Measurements from ENCODE around the gene GAB2. TPM values are rescaled to one million over a fixed set of nuclear protein-coding genes. Genes with fewer than 3 reads are reported as not detected.
A peak's percentile ranks its signal among the peaks of the same experiment; 100 is the strongest.
"Not testable (repeated sequence)": the region's sequence is repeated elsewhere in the genome, so short reads cannot be mapped to it uniquely, and the experiment has no call there.

GAB2 gene
- total RNA-seq, 1 donor from 2014 or later, result 14.9 TPM

DNA sequence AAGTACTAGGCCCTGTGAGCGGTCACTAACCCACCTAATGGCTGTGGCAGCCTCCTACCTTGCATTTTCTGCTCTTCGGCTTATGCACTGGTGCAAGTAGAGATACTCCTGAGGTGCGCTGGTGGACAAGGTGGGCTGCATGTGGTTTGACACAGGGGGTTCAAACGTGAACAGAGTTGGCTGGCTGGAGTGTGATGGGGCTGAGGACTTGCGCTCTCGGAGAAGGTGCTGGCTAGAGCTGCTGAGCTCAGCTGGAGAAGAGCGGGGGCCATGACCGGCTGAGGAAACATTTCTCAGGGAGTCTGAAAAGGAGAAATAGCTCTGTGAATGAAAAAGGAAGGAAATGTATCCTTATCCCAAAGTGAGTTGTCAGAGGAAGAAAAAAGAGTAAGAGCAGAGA, 167.5 kb downstream of the GAB2 start:
- intact Hi-C loops (cut with DNase I), result no loop called here
- no peak for ATAC-seq (ENCODE audit: poor library complexity)
- no peak for DNase-seq

DNA sequence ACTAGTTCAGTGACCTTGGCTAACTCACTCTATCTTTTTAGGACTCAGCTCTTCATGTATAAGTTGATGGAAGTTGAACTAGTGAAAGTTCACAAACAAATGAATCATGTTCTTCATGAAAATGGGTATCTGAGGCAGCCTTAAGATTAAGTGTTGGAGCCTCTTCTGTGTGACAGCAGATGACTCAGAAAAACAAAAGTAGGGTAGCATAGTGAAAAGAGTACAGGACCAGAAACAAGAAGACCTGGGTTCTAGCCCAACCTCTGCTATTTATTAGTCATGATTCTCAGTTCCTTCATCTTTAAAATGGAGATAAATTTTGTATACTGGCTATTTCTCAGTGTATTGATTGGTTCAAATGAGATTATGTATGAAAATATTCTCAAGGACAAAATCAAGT, 168.7 kb downstream of the GAB2 start:
- DNase-seq (no peak), ATAC-seq (ENCODE audit: poor library complexity) (no peak)
- intact Hi-C loops (cut with DNase I), result no loop called here

DNA sequence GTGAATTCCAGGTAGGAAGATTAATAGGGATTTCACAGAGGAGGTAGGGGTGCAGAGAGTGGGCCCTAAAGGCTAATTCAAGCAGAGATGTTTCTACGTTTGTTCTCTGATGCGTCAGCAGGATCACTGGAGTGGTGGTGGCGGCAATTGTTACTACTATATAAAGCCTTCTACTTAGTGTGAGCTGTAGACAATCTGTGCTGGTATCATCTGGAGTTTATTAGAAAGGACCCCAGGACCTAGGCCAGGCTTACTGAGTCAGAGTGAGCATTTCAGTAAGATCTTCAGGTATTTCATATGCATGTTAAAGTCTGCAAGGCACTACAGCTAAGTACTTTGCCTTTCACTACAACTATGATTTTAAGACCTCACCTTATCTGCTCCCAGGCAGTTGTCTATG, 169.4 kb downstream of the GAB2 start:
- intact Hi-C loops (cut with DNase I), result no loop called here
- ATAC-seq (ENCODE audit: poor library complexity) (no peak), DNase-seq (no peak)

DNA sequence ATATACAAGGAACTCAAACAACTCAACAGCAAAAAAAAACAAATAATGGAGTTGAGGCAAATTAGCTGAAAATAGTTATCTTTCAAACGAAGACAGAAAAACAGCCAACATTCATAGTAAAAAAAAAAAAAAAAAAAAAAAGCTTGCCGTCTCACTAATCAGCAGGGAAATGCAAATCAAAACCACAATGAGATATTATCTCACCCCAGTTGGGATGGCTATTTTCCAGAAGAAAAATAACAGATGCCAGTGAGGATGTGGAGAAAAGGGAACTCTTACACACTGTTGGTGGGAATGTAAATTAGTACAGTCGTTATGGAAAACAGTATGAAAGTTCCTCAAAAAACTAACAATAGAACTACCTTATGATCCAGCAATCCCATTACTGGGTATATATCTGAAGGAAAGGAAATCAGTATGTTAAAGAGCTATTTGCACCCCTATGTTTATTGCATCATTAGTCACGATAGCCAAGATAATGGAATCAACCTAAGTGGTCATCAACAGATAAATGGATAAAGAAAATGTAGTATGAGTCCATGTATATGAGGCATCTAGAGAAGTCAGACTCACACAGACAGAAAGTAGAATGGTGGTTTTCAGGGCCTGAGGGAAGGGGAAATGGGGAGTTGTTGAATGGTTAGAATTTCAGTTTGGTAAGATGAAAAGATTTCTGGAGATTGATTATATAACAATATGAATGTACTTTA, 172.9 kb downstream of the GAB2 start:
- DNase-seq (no peak), ATAC-seq (ENCODE audit: poor library complexity) (no peak)
- intact Hi-C loops (cut with DNase I), result no loop called here

DNA sequence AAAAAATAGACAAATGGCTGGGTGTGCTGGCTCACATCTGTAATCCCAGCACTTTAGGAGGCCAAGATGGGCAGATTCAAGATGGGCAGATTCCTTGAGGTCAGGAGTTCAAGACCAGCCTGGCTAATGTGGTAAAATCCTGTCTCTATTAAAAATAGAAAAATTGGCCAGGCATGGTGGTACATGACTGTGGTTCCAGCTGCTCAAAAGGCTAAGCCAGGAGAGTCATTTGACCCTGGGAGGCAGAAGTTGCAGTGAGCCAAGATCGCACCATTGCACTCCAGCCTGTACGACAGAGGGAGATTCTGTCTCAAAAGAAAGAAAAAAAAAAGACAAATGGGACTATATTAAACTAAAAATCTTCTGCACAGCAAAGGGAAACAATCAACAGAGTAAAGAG, 173.5 kb downstream of the GAB2 start:
- DNase-seq (no peak), ATAC-seq (ENCODE audit: poor library complexity) (no peak)
- intact Hi-C loops (cut with DNase I), result no loop called here

DNA sequence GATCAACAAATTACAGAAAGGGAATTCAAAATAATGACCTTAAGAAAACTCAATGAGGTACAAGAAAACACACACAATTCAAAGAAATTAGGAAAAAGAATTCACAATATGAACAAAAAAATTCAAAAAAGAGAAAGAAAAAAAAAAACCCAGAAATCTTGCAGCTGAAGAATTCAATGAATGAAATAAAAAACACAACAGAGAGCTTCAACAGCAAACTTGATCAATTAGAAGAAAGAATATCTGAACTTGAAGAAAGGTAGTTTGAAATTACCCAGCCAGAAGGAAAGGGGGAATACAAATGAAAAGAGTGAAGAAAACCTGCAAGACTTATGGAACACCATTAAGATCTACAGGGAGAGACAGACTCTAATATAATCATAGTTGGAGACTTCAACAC, 176.1 kb downstream of the GAB2 start:
- DNase-seq (no peak), ATAC-seq (ENCODE audit: poor library complexity) (no peak)
- intact Hi-C loops (cut with DNase I), result no loop called here

DNA sequence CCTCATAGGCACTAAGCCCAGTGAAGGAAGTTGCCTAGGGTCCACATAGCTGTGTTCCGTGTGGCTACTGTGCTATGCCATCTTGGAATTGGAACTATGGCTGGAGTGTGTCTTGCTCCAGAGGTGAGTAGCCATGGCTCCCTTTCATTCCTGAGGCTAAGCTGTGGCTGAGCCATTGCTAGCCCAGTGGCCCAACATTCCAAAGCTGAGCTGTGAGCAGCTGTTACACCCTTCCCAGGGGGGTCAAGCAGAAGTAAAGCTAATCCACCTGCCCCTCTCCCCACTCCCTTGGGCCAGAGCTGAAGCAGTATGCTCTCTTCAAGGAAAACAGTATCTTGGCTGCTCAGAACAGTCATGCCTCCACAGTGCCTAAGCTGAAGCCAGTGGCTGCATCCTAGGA, 177.8 kb downstream of the GAB2 start:
- no peak for ATAC-seq (ENCODE audit: poor library complexity)
- intact Hi-C loops (cut with DNase I), result no loop called here
- no peak for DNase-seq

DNA sequence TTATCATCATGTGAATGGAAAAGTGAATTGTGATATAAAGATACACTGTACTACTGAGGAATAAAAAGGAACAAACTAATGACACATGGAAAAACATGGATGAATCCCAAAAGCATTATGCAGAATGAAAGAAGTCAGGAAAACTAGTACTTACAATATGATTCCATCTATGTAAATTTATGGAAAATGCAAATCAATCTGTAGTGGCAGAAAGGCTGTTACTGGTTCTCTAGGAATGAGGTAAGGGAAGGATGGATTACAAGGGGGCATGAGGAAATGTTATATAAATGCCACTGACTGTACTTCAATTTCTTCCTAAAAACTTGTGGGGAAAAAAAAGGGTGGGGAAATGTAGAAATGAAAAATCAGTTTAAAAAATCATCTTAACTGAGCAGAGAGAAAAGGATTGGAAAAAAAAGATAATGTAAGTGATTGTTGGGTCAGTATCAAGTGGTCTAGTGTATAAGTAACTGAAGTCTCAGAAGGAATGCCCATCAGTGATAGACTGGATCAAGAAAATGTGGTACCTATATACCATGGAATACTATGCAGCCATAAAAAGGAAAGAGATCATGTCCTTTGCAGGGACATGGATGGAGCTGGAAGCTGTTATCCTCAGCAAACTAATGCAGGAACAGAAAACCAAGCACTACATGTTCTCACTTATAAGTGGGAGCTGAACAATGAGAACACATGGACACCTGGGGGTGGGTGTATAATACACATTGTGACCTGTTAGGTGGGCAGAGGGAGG, 180.2 kb downstream of the GAB2 start:
- ATAC-seq (ENCODE audit: poor library complexity), result no peak
- DNase-seq, result no peak
- intact Hi-C loops (cut with DNase I), result no loop called here

DNA sequence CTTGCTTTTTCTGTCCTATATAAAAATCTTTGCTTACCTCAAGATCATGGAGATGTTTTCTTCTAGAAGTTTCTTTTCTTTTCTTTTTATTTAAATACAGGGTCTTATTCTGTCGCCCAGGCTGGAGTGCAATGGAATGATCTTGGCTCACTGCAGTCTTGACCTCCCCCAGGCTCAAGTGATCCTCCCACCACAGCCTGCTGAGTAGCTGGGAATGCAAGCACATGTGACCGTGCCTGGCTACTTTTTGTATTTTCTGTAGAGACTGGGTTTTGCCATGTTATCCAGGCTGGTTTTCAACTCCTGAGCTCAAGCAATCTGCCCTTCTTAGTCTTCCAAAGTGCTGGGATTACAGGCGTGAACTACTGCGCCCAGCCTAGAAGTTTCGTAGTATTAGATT, 183.6 kb downstream of the GAB2 start:
- no peak for DNase-seq
- no peak for ATAC-seq (ENCODE audit: poor library complexity)
- intact Hi-C loops (cut with DNase I), result no loop called here

DNA sequence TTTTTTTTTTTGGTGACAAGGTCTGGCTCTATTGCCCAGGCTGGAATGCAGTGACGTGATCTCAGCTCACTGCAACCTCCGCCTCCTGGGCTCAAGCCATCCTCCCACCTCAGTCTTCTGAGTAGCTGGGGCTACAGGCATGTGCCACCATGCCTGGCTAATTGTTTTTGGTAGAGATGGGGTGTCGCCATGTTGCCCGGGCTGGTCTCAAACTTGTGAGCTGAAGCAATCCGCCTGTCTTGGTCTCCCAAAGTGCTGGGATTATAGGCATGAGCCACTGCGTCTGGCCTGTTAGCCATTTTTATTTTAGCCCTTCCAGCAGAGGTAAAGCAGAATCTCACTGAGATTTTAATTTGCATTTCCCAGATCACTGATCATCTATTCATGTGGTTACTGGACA, 184.6 kb downstream of the GAB2 start:
- not testable (repeated sequence) for ATAC-seq (ENCODE audit: poor library complexity)

DNA sequence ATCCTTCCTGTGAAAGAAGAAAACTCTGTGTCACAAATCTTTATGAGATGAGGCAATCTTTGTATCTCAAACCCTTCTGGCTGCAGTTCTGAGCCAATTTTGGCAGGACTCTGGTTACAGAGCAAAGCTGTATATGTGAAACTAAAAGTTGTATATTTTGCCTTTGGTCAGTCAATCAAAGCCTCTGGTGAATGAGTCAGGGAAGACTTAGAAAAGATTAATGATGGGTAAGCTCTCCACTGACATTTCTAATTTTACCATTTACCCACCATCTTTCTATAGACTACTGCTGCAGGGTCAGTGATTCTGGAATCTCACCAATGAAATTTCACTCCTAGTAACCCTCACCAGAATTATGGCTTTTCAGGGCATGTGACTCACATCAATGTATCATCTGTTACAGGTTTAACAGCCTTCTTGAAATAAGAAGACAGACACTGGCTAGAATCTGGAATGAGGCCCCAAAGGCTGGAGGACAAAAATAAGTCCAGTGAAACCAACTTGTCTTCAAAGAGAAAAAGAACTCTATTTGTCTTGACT, 185.6 kb downstream of the GAB2 start:
- ATAC-seq (ENCODE audit: poor library complexity) (peak; percentile 7), DNase-seq (no peak)
- intact Hi-C loops (cut with DNase I), result no loop called here

More for the DNA sequence above, 184.6 kb downstream of the GAB2 start:
- intact Hi-C loops (cut with DNase I); DNase-seq: not testable (repeated sequence)

DNA sequence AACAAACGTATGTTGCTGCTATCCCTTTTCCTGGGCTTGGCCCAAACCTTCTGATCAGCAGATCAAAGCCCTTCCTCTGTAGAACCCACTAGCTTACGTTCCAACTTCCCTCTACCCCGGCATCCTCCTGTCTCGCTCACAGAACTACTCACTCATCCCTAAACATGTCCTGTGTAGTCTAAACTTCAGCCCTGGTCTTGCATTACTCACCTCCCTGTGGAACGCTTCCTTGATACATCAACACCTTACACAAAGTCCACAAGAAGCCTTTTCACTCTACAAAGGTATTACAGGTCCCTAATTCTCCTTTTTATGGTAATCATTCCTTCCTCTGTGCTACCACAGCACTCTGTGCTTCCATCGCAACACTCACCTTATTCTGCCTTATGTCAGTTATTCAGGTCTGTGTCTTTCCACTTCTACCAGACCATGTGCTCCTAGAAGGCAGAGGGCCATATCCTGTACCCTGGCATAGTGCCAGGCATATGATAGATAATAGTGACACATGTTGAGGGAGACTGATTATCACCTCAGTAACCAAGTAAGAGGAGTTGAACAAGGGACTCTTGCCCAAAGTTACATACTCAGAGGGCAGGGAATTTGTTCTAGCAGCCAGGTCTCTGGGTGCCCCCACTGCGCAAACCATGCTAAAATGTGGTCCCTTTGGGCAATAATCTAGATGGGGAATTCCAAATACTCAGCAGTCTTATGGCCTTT, 187.3 kb downstream of the GAB2 start:
- ATAC-seq (ENCODE audit: poor library complexity), result peak; percentile 89
- DNase-seq, result no peak
- intact Hi-C loops (cut with DNase I), result no loop called here

DNA sequence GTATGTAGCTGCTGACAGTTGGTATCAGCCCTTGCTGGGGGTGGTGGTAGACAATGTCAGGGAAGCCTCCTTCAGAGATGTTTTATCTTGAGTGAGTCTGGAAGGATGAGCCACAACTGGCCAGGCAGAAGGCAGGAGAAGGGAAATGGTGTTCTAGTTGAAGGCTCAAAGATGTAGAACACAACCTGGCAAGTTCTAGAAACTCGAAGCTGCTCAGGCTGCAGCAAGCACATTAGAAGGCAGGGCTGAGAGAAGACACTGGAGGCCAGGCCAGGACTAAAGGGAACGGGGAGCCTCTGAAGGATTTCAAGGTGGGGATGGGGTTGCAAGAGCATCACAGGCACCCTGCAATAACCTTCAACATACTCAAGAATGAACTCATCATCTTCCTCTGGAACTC, 188.5 kb downstream of the GAB2 start:
- DNase-seq, result no peak
- intact Hi-C loops (cut with DNase I), result loop anchor here (2.0 to 5.0 kb wide), 2 partner anchors 188 to 336 kb away; partner anchors contain the start of gene GAB2

DNA sequence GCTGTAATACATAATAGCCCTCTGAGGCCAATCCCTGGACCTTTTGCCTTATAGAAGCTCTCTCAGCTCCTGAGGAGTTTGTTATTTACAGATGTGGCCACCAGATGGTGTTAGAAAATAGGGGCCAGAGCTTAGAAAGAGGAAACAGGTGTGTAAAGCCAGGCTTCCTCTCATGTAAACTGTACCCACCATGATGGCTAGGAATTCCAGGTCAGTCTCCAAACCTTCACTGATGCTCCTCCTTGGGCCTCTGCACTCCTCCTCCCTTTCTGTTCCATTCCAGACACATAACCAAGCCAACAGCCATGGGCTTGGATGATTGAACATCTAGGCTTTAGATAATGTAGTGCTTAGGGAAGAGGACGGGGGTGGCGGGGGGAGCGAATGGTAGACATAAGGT, 189.2 kb downstream of the GAB2 start:
- intact Hi-C loops (cut with DNase I), result loop anchor here (2.0 to 5.0 kb wide), 2 partner anchors 189 to 336 kb away; partner anchors contain the start of gene GAB2
- DNase-seq (no peak), ATAC-seq (ENCODE audit: poor library complexity) (peak; percentile 69)

More for the DNA sequence above, 188.5 kb downstream of the GAB2 start:
- ATAC-seq (ENCODE audit: poor library complexity), result no peak

DNA sequence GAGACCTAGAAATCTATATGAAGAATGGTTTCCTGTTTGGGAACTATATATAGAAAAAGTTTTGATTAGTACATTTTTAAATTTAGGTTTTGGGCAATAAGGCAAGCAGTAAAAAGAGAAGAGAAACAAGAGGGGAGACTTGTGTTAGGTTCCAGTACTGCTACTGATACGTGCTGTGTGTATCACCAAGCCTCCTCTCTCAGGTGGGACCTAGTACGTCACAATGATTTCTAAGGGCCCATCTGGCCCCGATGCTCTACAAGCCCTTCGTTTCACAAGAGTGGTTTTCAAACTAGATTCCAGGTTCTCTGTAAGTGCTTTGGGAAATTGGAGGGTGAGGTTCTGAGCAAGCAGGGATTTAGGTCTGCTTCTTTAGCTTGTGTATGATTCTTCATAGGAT, 189.7 kb downstream of the GAB2 start:
- no peak for DNase-seq
- no peak for ATAC-seq (ENCODE audit: poor library complexity)

DNA sequence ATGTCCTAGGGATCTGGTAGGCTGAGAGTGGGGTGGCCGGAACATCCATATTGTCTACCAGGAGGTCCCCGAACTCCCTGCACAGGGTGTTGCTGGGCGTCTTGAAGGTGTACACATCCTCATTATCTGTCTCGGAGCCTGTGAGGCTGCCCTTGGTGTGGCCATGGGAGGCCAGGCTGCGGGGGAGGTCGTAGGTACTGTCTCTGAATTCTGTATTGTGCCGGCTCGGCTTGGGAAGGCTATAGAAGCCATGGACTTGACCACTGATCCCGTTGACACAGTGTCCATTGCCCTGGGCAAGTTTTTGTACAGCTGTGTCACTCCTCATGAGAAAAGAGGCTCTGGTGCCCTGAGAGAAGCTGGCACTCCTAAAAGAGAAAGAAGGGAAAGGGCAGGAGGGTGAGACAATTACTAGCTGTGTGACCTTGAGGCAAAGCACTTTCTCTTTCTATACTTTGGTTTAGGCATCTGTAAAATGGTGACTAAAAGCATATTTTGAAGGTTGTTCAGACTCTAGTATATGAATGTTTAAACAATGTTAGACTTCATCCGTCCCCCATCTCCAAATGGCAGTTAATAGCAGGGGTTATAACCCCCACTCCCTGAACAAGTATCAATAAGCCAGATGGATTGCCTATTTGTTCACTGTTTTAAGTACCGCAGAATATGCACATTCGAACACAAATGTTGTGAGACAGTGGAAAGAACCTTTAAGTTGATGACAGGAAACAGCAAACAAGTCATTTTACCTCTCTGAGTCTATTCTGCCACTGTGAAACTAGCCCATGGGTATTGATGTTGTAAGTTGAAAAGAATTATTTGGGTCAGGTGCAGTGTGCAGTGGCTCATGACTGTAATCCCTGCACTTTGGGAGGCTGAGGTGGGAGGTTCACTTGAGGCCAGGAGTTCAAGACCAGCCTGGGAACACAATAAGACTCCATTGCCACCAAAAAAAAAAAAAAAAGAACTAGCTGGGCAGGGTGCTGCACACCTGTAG, 190.6 kb downstream of the GAB2 start:
- intact Hi-C loops (cut with DNase I), result loop anchor here (5.0 kb wide), 1 partner anchor 190 kb away; the partner anchor contains the start of gene GAB2

More for the DNA sequence above, 189.7 kb downstream of the GAB2 start:
- intact Hi-C loops (cut with DNase I), result loop anchor here (2.0 to 5.0 kb wide), 2 partner anchors 189 to 337 kb away; partner anchors contain the start of gene GAB2

DNA sequence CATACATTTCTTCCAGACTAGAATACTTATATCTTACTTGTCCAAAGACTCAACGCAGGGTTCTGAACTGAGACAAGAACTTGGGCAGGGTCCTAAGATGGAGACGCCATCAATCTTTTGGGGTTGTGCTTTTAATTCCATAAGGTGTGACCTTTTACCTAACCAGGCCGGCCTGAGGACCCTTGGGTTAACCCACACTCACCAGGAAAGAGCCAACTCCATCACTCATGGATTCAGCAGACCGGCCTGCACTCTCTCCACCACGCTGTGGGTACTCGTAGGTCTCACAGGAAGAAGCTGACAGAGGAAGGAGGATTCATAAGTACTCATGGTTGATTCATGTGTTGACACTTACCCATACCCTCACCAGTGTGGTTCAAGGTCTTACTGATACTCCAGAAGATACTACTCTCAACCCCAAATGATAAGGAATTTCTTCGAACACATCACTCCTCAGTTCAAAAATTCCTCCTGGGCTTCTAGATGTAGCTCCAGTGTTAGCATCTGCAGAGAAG, 192.7 kb downstream of the GAB2 start:
- intact Hi-C loops (cut with DNase I), result loop anchor here (5.0 kb wide), 1 partner anchor 192 kb away; the partner anchor contains the start of gene GAB2
- DNase-seq, result no peak

More for the DNA sequence above, 190.6 kb downstream of the GAB2 start:
- DNase-seq, result no peak
- no peak for ATAC-seq (ENCODE audit: poor library complexity)

DNA sequence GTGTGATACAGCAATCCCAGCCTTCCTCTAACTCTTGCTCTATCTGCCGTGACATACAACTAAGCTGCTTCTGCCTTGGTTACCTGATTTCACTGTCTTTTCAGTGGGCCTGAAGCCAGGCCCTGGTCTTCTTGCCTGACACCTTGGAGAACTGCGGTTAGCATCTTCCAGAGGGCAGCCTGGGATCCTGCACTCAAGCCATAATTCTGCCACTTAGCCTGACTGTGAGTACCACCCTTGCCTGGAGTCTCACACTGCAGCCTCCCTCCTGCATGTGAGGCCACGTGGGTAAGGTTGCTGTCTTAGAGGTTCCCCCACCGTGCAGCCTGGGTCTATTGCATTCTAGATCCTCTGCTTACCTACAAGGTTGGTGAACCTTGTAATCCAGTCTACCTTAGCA, 193.1 kb downstream of the GAB2 start:
- ATAC-seq (ENCODE audit: poor library complexity) (no peak), DNase-seq (no peak)
- intact Hi-C loops (cut with DNase I), result no loop called here

More for the DNA sequence above, 192.7 kb downstream of the GAB2 start:
- no peak for ATAC-seq (ENCODE audit: poor library complexity)

Data from Right ventricle myocardium superior (tissue), 1 donor.